SK-MEL-5 (cell line): ENCODE data around the gene CEP89. TPM values are rescaled to one million over a fixed set of nuclear protein-coding genes. Genes with fewer than 3 reads are reported as not detected.
"Not testable (repeated sequence)": the region's sequence is repeated elsewhere in the genome, so short reads cannot be mapped to it uniquely, and the experiment has no call there.

Experiments used
- DNase-seq: peaks from one replicate; pipeline ENCODE4 v3.0.0-alpha.2; 2016; ENCODE audit warnings: low read depth, low spot score
- in situ Hi-C: cut with HindIII; loops from 2 replicates; pipeline ENCODE4 v1.10.0; 2016; ENCODE audit warnings: low sequenced_read_pairs, high pct_unique_total_duplicates, low pct_unique_long_range_greater_than_20kb
- total RNA-seq: library from RNA; depleted of rRNA; stranded (reverse); fragments of >200 nt; shearing (Covaris generic); gene quantifications from 2 replicates; pipeline ENCODE4 v1.2.3, GENCODE V29; 2014

Gene CEP89
- total RNA-seq, 1 experiment from 2014 or later, result 4.8 TPM

- no peak for DNase-seq
- in situ Hi-C loops, result no loop called here
These were observed 5.5 kb upstream of the CEP89 start for GRCh38 chr19:32977280-32977679.

GRCh38 chr19:32976223-32976805 lies 4.6 kb upstream of the CEP89 start:
- in situ Hi-C loops, result no loop called here
- DNase-seq, result peak; percentile 72

- no peak for DNase-seq
- in situ Hi-C loops, result no loop called here
These were observed 654 bp downstream of the CEP89 start for GRCh38 chr19:32971012-32971595.

- no peak for DNase-seq
- in situ Hi-C loops, result no loop called here
These were observed 2.2 kb downstream of the CEP89 start for GRCh38 chr19:32969549-32969948.

GRCh38 chr19:32966750-32967149 lies 5.0 kb downstream of the CEP89 start:
- in situ Hi-C loops, result no loop called here

GRCh38 chr19:32945260-32945659 lies 26.5 kb downstream of the CEP89 start:
- no peak for DNase-seq
- in situ Hi-C loops, result no loop called here

More at GRCh38 chr19:32966750-32967149, 5.0 kb downstream of the CEP89 start:
- no peak for DNase-seq

GRCh38 chr19:32941273-32941672 lies 30.5 kb downstream of the CEP89 start:
- in situ Hi-C loops, DNase-seq: not testable (repeated sequence)

- DNase-seq, result no peak
- in situ Hi-C loops, result no loop called here
These were observed 35.7 kb downstream of the CEP89 start for GRCh38 chr19:32936065-32936464.

GRCh38 chr19:32935629-32936028 lies 36.1 kb downstream of the CEP89 start:
- no peak for DNase-seq
- in situ Hi-C loops, result no loop called here

GRCh38 chr19:32933571-32933970 lies 38.2 kb downstream of the CEP89 start:
- DNase-seq, result no peak
- in situ Hi-C loops, result no loop called here

- DNase-seq, result no peak
- in situ Hi-C loops, result no loop called here
These were observed 41.2 kb downstream of the CEP89 start for GRCh38 chr19:32930567-32930966.

- DNase-seq, result no peak
- in situ Hi-C loops, result no loop called here
These were observed 43.0 kb downstream of the CEP89 start for GRCh38 chr19:32928806-32929205.

GRCh38 chr19:32924200-32924599 lies 47.6 kb downstream of the CEP89 start:
- DNase-seq, result no peak
- in situ Hi-C loops, result no loop called here

GRCh38 chr19:32921624-32922023 lies 50.1 kb downstream of the CEP89 start:
- in situ Hi-C loops, result no loop called here
- no peak for DNase-seq

GRCh38 chr19:32919365-32919764 lies 52.4 kb downstream of the CEP89 start:
- in situ Hi-C loops, result no loop called here
- DNase-seq, result no peak

GRCh38 chr19:32917616-32917996 lies 54.2 kb downstream of the CEP89 start:
- in situ Hi-C loops, result no loop called here

GRCh38 chr19:32916969-32917615 lies 54.7 kb downstream of the CEP89 start:
- in situ Hi-C loops, result no loop called here
- DNase-seq, result no peak

More at GRCh38 chr19:32917616-32917996, 54.2 kb downstream of the CEP89 start:
- DNase-seq, result no peak

- no peak for DNase-seq
- in situ Hi-C loops, result no loop called here
These were observed 56.7 kb downstream of the CEP89 start for GRCh38 chr19:32914879-32915660.
